Measurements from ENCODE around the gene DIP2C.
"Not testable (repeated sequence)": the region's sequence is repeated elsewhere in the genome, so short reads cannot be mapped to it uniquely, and the experiment has no call there.

DIP2C gene

GRCh38 chr10:491667-492424 lies 197.6 kb downstream of the DIP2C start:
- DNase-seq = no peak

GRCh38 chr10:490891-491571 lies 198.4 kb downstream of the DIP2C start:
- no peak for DNase-seq

- no peak for DNase-seq
Observed at GRCh38 chr10:490256-490655, 199.2 kb downstream of the DIP2C start.

GRCh38 chr10:489330-489729 lies 200.1 kb downstream of the DIP2C start:
- DNase-seq = no peak

- no peak for DNase-seq
Observed at GRCh38 chr10:488933-489215, 200.6 kb downstream of the DIP2C start.

GRCh38 chr10:488081-488932 lies 201.2 kb downstream of the DIP2C start:
- DNase-seq = peak; percentile 22

- DNase-seq = peak; percentile 10
Observed at GRCh38 chr10:486666-487322, 202.7 kb downstream of the DIP2C start.

GRCh38 chr10:486206-486605 lies 203.3 kb downstream of the DIP2C start:
- peak; percentile 69 for DNase-seq

GRCh38 chr10:485776-486175 lies 203.7 kb downstream of the DIP2C start:
- DNase-seq = peak; percentile 69

- DNase-seq = peak; percentile 9
Observed at GRCh38 chr10:484925-485661, 204.4 kb downstream of the DIP2C start.

GRCh38 chr10:484441-484924 lies 205.0 kb downstream of the DIP2C start:
- peak; percentile 46 for DNase-seq

- no peak for DNase-seq
Observed at GRCh38 chr10:483261-483660, 206.2 kb downstream of the DIP2C start.

GRCh38 chr10:482848-483247 lies 206.6 kb downstream of the DIP2C start:
- no peak for DNase-seq

- DNase-seq = no peak
Observed at GRCh38 chr10:482051-482501, 207.4 kb downstream of the DIP2C start.

GRCh38 chr10:481628-482027 lies 207.8 kb downstream of the DIP2C start:
- DNase-seq = no peak

- DNase-seq = peak; percentile 25
Observed at GRCh38 chr10:480928-481552, 208.4 kb downstream of the DIP2C start.

GRCh38 chr10:480498-480927 lies 209.0 kb downstream of the DIP2C start:
- no peak for DNase-seq

GRCh38 chr10:479706-480497 lies 209.6 kb downstream of the DIP2C start:
- DNase-seq = not testable (repeated sequence)

GRCh38 chr10:478471-479245 lies 210.8 kb downstream of the DIP2C start:
- DNase-seq = no peak

- DNase-seq = no peak
Observed at GRCh38 chr10:477620-478019, 211.8 kb downstream of the DIP2C start.

Measured in DMS79 treated with DMSO at 0.1 percent for 48 hours (cell line).